ENCODE data around the gene VSTM5. TPM values are rescaled to one million over a fixed set of nuclear protein-coding genes. Genes with fewer than 3 reads are reported as not detected.

Gene VSTM5
- total RNA-seq, 1 donor from 2014 or later: 0.56 TPM

DNA sequence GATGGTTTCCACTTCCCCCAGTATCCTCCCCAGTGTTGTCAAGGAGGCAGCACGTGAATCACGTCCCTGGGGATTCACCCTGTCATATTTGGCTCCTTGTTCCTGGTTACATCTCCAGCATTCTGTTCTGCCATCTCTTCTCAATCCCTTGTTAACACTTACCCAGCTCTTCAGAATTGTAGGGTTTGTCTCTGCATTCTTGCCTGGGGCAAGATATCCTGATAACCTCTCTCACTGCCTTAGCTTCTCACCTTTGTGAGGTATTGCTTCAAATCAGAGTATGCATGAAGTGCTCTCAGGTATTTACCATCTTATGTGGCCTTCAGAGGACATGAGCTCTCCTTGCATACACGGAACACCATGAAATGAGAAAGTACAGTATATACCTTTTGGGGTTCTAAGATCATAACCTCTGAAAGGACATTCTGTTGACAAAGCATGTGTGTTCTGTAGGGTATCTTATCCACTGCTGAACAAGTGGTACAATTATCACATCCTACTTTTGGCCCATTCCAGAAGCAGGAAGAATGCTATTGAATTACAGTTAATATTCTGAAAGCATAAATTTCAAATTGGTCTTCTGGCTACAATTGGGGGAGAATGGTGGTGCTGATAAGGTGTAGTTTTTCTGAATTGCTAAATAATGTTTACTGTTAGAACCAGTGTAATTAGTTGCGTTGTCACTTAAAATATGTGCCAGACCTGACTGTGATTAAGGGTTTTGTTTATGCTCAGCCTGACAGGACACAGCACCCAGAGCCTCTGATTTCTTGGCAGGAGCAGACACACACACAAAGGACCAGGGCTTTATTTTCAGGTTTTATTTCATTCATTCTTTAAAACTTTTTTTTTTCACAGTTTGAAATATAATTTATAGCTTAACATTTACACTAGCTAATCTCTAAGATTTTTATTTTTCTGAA lies 32.7 kb downstream of the VSTM5 start:
- Mint-ChIP-seq H3K4me3 (ENCODE audit: unreplicated experiment) (no peak overlapping the region), H3K4me1 (ENCODE audit: unreplicated experiment) (peaks cover 17% of the 10 kb centered on the region), H3K27me3 (ENCODE audit: unreplicated experiment) (peaks cover 4% of the 10 kb centered on the region), H3K9me3 (ENCODE audit: unreplicated experiment) (no peaks in the 10 kb centered on the region), H3K27ac (ENCODE audit: unreplicated experiment) (no peak overlapping the region), H3K36me3 (ENCODE audit: low read depth, unreplicated experiment) (peaks cover 2% of the 10 kb centered on the region)
- DNase-seq (ENCODE audit: low spot score): no peak
- TF ChIP-seq, protein P1, sequence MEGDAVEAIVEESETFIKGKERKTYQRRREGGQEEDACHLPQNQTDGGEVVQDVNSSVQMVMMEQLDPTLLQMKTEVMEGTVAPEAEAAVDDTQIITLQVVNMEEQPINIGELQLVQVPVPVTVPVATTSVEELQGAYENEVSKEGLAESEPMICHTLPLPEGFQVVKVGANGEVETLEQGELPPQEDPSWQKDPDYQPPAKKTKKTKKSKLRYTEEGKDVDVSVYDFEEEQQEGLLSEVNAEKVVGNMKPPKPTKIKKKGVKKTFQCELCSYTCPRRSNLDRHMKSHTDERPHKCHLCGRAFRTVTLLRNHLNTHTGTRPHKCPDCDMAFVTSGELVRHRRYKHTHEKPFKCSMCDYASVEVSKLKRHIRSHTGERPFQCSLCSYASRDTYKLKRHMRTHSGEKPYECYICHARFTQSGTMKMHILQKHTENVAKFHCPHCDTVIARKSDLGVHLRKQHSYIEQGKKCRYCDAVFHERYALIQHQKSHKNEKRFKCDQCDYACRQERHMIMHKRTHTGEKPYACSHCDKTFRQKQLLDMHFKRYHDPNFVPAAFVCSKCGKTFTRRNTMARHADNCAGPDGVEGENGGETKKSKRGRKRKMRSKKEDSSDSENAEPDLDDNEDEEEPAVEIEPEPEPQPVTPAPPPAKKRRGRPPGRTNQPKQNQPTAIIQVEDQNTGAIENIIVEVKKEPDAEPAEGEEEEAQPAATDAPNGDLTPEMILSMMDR (IDR thresholded peaks at IDR 0.05; ENCODE audit: unreplicated experiment): no peak

DNA sequence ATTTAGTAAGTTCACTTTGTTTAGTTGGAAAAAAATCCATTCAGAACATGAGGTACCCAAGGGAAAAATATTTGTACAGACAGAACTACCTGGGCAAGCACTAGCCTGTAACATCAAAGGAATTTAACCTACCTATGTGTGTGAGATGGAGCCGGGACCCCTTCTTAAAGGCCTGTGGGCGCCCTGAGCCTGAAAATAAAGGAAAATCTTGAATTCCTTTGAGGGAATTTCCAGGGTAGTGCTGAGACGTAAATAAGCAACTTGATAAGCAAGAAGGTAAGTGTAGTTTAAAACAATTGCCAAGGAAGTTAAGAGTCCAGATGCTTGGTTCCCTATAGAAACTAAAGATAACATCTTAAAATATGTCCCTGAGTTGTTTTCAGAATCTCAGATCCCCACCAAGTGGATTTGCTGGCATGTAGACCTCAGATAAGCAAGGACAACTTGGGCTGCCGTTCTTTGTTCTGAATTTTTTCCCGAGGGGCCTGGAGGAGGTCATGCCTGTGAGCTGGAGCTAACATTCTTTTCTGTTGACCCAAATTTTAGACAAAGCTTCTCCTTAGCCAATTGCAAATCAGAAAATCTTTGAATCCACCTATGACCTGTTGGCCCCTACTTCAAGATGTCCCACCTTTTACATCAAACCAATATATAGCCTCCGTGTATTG lies 35.3 kb downstream of the VSTM5 start:
- Mint-ChIP-seq H3K27ac (ENCODE audit: unreplicated experiment) (peak overlapping the region; percentile 84), H3K9me3 (ENCODE audit: unreplicated experiment) (no peaks in the 10 kb centered on the region), H3K27me3 (ENCODE audit: unreplicated experiment) (peaks cover 4% of the 10 kb centered on the region), H3K36me3 (ENCODE audit: low read depth, unreplicated experiment) (peaks cover 6% of the 10 kb centered on the region), H3K4me3 (ENCODE audit: unreplicated experiment) (no peak overlapping the region), H3K4me1 (ENCODE audit: unreplicated experiment) (peaks cover 12% of the 10 kb centered on the region)
- TF ChIP-seq, protein P1 (IDR thresholded peaks at IDR 0.05; ENCODE audit: unreplicated experiment): no peak
- no peak for DNase-seq (ENCODE audit: low spot score)

- Mint-ChIP-seq H3K36me3 (ENCODE audit: low read depth, unreplicated experiment) (peaks cover 7% of the 10 kb centered on the region), H3K9me3 (ENCODE audit: unreplicated experiment) (no peaks in the 10 kb centered on the region), H3K27me3 (ENCODE audit: unreplicated experiment) (peaks cover 2% of the 10 kb centered on the region), H3K4me3 (ENCODE audit: unreplicated experiment) (no peak overlapping the region), H3K4me1 (ENCODE audit: unreplicated experiment) (peaks cover 12% of the 10 kb centered on the region), H3K27ac (ENCODE audit: unreplicated experiment) (peak overlapping the region; percentile 76)
- TF ChIP-seq, protein P1 (IDR thresholded peaks at IDR 0.05; ENCODE audit: unreplicated experiment): no peak
- no peak for DNase-seq (ENCODE audit: low spot score)
These were observed 36.4 kb downstream of the VSTM5 start for GRCh38 chr11:93813974-93814373.

- Mint-ChIP-seq H3K36me3 (ENCODE audit: low read depth, unreplicated experiment) (peaks cover 42% of the 10 kb centered on the region), H3K9me3 (ENCODE audit: unreplicated experiment) (no peaks in the 10 kb centered on the region)
These were observed 42.4 kb downstream of the VSTM5 start for GRCh38 chr11:93807980-93808379.

More at GRCh38 chr11:93807980-93808379, 42.4 kb downstream of the VSTM5 start:
- Mint-ChIP-seq H3K4me3 (ENCODE audit: unreplicated experiment) (no peak overlapping the region), H3K27me3 (ENCODE audit: unreplicated experiment) (no peaks in the 10 kb centered on the region), H3K27ac (ENCODE audit: unreplicated experiment) (no peak overlapping the region), H3K4me1 (ENCODE audit: unreplicated experiment) (no peaks in the 10 kb centered on the region)
- no peak for DNase-seq (ENCODE audit: low spot score)
- TF ChIP-seq, protein P1 (IDR thresholded peaks at IDR 0.05; ENCODE audit: unreplicated experiment): no peak
